RWPE1 (cell line): ENCODE data around the gene ZNF516.

ENCODE experiments used
- CTCF ChIA-PET: fragments of 350-600 bp; sonication (Branson Sonifier 250); formaldehyde crosslinking; extraction: SDS; loops from one replicate; lab custom pipeline; 2021; lab: Yijun Ruan, JAX
- POLR2A ChIA-PET: fragments of 400-600 bp; formaldehyde crosslinking; extraction: SDS; loops from one replicate; lab custom pipeline; 2020; ENCODE audit warnings: antibody characterized with exemption; ENCODE audit not compliant: low non-redundant PET; lab: Yijun Ruan, JAX
- DNase-seq: peaks from one replicate; pipeline ENCODE4 v3.0.0; 2012; ENCODE audit warnings: low spot score
- H3K27ac ChIP-seq: fragments of 450-650 bp; 2 replicates; pipeline ENCODE4 v1.5.1; 2017
- TF ChIP-seq, protein P1 (sequence below): fragments of 450-650 bp; conservative IDR thresholded peaks from 2 replicates; pipeline ENCODE4 v1.5.1; 2017; ENCODE audit warnings: low read depth, mild to moderate bottlenecking

The ZNF516 gene

DNA sequence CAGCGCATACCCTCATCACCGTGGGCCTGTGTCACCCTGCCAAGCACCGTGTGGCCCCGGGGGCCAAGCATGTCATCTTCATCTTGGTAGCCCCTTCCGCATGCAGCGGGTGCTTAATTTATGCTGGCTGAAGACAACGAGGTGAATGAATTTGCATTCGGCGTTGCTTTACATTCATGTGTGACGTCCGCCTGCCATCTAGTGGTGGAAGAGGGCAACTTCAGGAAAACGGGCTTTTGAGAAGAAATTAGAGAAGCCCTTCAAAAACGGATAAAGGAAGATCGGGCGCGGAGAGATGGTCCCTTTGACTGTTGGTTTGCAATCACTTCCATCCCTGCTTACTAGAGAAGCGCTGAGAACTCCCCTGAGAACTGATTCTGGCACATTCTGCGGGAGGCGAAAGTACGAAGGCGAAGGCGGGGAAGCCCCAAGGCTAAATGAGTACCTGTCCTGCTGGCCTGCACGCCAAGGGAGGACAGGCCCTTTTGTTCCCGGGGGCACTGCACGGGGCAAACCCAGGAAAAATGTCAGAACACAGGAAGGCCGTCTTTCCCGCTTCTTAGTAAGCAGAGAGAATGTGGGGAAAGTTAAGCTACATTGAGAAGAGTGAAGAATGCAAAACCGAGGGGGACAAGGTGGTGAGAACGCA lies 145.9 kb downstream of the ZNF516 start:
- CTCF ChIA-PET: interaction anchor here (0.6 kb wide), 1 partner anchor 278 kb away, joined by 3 read pairs; no protein-coding TSS in a partner anchor
- POLR2A ChIA-PET: no interaction called here
- TF ChIP-seq, protein P1, sequence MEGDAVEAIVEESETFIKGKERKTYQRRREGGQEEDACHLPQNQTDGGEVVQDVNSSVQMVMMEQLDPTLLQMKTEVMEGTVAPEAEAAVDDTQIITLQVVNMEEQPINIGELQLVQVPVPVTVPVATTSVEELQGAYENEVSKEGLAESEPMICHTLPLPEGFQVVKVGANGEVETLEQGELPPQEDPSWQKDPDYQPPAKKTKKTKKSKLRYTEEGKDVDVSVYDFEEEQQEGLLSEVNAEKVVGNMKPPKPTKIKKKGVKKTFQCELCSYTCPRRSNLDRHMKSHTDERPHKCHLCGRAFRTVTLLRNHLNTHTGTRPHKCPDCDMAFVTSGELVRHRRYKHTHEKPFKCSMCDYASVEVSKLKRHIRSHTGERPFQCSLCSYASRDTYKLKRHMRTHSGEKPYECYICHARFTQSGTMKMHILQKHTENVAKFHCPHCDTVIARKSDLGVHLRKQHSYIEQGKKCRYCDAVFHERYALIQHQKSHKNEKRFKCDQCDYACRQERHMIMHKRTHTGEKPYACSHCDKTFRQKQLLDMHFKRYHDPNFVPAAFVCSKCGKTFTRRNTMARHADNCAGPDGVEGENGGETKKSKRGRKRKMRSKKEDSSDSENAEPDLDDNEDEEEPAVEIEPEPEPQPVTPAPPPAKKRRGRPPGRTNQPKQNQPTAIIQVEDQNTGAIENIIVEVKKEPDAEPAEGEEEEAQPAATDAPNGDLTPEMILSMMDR: peak; percentile 94
- no peak overlapping the region for H3K27ac ChIP-seq
- DNase-seq: peak; percentile 53

DNA sequence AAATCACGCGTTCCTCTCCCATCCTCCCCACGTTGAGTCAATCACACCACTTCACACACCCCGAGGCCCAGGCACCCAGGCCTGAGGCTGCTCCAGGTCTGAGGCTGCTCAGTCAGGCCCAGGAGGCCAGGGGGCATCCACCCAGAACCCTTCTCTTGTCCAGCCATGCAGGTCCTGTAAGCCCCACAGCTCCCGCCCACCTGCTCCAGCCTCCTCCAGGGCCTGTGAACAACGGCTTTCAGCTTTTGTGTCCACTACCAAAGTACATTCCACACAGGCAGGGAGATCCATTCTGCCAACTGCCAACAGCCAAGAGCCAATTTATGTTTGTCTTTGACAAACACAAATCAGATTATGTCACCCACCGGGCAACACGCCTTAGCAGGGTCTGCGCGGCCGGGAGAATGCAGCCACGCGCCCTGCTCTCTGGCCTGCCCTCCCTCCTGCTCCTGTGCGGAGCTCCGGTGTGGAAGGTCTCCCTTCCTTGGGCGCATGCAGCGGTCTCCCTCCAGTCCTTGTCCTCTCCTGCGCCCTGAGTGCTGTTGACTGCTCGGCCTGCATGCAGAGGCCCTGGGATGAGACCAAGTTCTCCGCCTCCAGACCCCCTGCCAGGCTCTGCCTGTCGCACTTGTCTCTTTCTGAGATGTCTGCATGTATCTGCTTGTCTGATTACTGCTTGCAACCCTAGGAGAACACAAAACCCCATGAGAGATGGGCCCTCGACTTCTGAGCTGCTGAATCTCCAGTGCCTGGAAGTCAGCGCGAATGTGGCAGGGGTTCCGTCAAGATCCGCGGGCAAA lies 146.6 kb downstream of the ZNF516 start:
- POLR2A ChIA-PET: no interaction called here
- H3K27ac ChIP-seq: no peak overlapping the region
- DNase-seq: no peak
- TF ChIP-seq, protein P1: no peak
- CTCF ChIA-PET: interaction anchor here (0.6 to 0.9 kb wide), 2 partner anchors 277 to 1056 kb away, joined by 3 to 4 read pairs; no protein-coding TSS in a partner anchor

DNA sequence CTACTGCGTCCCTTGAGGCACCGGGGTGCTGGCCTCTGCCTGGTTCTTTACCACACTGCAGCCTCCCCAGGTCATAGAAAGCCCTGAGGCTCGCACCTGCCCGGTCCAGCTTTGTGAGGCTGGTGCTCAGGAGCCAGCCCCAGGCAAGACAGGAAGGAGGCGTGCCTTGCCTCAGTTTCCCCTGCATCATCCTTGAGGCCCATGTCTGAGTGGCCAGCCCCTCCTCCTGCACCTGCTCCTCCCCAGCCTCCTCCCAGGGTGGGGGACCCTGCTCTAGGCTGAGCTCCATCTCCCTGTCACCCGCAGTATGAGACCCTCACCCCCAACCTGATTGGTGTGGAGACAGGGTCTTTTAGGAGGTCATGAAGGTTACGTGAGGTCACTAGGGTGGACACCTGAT lies 147.7 kb downstream of the ZNF516 start:
- CTCF ChIA-PET: interaction anchor here (0.9 kb wide), 1 partner anchor 1055 kb away, joined by 4 read pairs; no protein-coding TSS in a partner anchor
- DNase-seq: no peak
- POLR2A ChIA-PET: no interaction called here
- H3K27ac ChIP-seq: no peak overlapping the region
- TF ChIP-seq, protein P1: no peak

DNA sequence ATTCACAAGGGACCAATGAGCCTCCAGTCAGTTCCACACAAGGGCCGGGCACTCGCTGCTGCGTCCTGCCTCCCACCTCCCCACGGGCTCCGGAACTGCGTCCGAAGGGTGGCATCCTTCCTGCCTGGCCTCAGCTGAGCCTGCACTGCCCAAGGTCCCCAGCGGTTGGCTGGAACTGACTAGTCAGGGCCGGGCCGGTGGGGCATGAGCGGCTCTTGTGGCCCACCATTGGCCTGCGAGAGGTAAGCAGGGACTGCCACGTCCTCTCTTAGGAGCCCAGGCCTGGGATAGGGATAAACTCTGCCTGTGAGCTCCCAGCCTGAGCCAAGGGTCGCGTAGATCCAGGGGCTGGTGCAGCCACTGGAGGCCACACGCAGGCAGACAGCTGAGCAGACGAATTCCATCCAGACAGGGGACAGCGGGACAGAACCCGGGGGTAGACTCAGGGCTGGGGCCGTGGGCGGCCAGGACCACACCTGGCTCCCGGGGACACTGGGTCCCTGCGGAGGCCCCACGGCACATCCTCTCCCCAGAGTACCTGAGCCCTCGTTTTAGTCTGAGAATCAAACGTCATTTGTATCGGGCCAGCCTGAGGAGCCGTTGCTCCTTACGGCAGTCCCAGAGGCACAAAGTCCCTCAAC lies 148.4 kb downstream of the ZNF516 start:
- POLR2A ChIA-PET: no interaction called here
- TF ChIP-seq, protein P1: no peak
- H3K27ac ChIP-seq: no peak overlapping the region
- CTCF ChIA-PET: interaction anchor here (0.6 kb wide), 1 partner anchor 103 kb away, joined by 3 read pairs; no protein-coding TSS in a partner anchor
- no peak for DNase-seq

DNA sequence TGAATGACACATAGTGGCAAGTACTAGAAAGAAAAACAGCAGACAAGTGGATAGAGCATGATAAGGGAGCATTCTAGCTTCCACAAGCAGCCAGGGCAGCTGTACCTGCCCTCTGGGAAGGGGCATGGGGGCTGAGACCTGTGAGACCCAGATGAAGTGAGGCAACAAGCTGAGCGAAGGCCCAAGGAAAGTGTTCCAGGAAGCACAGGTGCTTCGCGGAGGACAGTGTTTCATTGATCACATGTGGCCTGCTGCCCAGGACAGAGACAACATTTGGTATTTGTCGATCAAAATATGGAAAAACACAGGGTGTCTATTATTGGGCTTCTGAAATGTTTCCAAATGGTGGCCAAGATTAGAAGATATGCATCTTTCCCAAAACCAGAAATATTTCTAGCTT lies 149.1 kb downstream of the ZNF516 start:
- no peak for DNase-seq

More for the DNA sequence above, 149.1 kb downstream of the ZNF516 start:
- no peak overlapping the region for H3K27ac ChIP-seq
- CTCF ChIA-PET: no interaction called here
- TF ChIP-seq, protein P1: no peak
- POLR2A ChIA-PET: no interaction called here
